ENCODE results near the gene LTB4R2.

Gene LTB4R2

GRCh38 chr14:24277606-24278321 lies 32.2 kb upstream of the LTB4R2 start:
- peak; percentile 12 for DNase-seq

GRCh38 chr14:24278424-24278823 lies 31.5 kb upstream of the LTB4R2 start:
- DNase-seq = no peak

- peak; percentile 65 for DNase-seq
Observed at GRCh38 chr14:24279301-24280186, 30.4 kb upstream of the LTB4R2 start.

- no peak for DNase-seq
Observed at GRCh38 chr14:24280797-24281460, 29.0 kb upstream of the LTB4R2 start.

- no peak for DNase-seq
Observed at GRCh38 chr14:24281636-24282035, 28.3 kb upstream of the LTB4R2 start.

GRCh38 chr14:24282736-24283135 lies 27.2 kb upstream of the LTB4R2 start:
- no peak for DNase-seq

- DNase-seq = no peak
Observed at GRCh38 chr14:24283796-24284460, 26.0 kb upstream of the LTB4R2 start.

- no peak for DNase-seq
Observed at GRCh38 chr14:24284501-24285035, 25.4 kb upstream of the LTB4R2 start.

GRCh38 chr14:24285351-24285750 lies 24.6 kb upstream of the LTB4R2 start:
- no peak for DNase-seq

GRCh38 chr14:24286996-24287395 lies 22.9 kb upstream of the LTB4R2 start:
- no peak for DNase-seq

GRCh38 chr14:24289649-24290280 lies 20.2 kb upstream of the LTB4R2 start:
- DNase-seq = peak; percentile 68

- DNase-seq = no peak
Observed at GRCh38 chr14:24290746-24291145, 19.2 kb upstream of the LTB4R2 start.

- DNase-seq = no peak
Observed at GRCh38 chr14:24291446-24292117, 18.4 kb upstream of the LTB4R2 start.

- DNase-seq = no peak
Observed at GRCh38 chr14:24292118-24292807, 17.7 kb upstream of the LTB4R2 start.

- DNase-seq = no peak
Observed at GRCh38 chr14:24293525-24293924, 16.4 kb upstream of the LTB4R2 start.

- peak; percentile 83 for DNase-seq
Observed at GRCh38 chr14:24296341-24297157, 13.4 kb upstream of the LTB4R2 start.

- no peak for DNase-seq
Observed at GRCh38 chr14:24297190-24297964, 12.6 kb upstream of the LTB4R2 start.

GRCh38 chr14:24298892-24299254 lies 11.1 kb upstream of the LTB4R2 start:
- DNase-seq = no peak
